ENCODE results near the gene ZNF652. TPM values are rescaled to one million over a fixed set of nuclear protein-coding genes. Genes with fewer than 3 reads are reported as not detected.
"Not testable (repeated sequence)": the region's sequence is repeated elsewhere in the genome, so short reads cannot be mapped to it uniquely, and the experiment has no call there.

Gene ZNF652
- polyA plus RNA-seq, 1 donor (not counting 4 experiments of a cell fraction or from before 2014, with no cell fraction given): 8.9 TPM

- Histone ChIP-seq H3K27me3 (ENCODE audit: control insufficient read depth, extremely low read depth, insufficient read depth, low read length) (no peaks in the 10 kb centered on the region), H3K9me3 (ENCODE audit: control insufficient read depth, low read depth, low read length) (no peaks in the 10 kb centered on the region), H3K4me2 (ENCODE audit: control insufficient read depth, extremely low read depth, insufficient read depth, low read depth, low read length) (peak overlapping the region; percentile 33), H4K20me1 (ENCODE audit: control insufficient read depth, extremely low read depth, insufficient read depth, low read length) (no peaks in the 10 kb centered on the region), H3K36me3 (ENCODE audit: control insufficient read depth in 2 of 2, extremely low read depth in 1 of 2, insufficient read depth in 2 of 2, low read length in 2 of 2) (no peaks in the 10 kb centered on the region), H3K79me2 (ENCODE audit: control insufficient read depth, insufficient read depth, low read length) (no peaks in the 10 kb centered on the region), H3K4me1 (ENCODE audit: control insufficient read depth, extremely low read depth, insufficient read depth, low read length) (peaks cover 12% of the 10 kb centered on the region), H2AFZ (ENCODE audit: control insufficient read depth, low read length) (peak overlapping the region; percentile 78), H3K27ac (ENCODE audit: control insufficient read depth, insufficient read depth, low read length) (no peak overlapping the region), H3K4me3 (ENCODE audit: control insufficient read depth in 2 of 3, extremely low read depth in 1 of 3, insufficient read depth in 2 of 3, low read depth in 1 of 3, low read length in 3 of 3) (no peak overlapping the region), H3K9ac (ENCODE audit: control insufficient read depth, extremely low read depth, insufficient read depth, low read length) (peak overlapping the region; percentile 22), H3K9me1 (ENCODE audit: control insufficient read depth, extremely low read depth, insufficient read depth, low read length) (no peaks in the 10 kb centered on the region)
- TF ChIP-seq CTCF (optimal IDR thresholded peaks at IDR 0.05 in 1 of 3, IDR thresholded peaks at IDR 0.05 in 1 of 3, conservative IDR thresholded peaks at IDR 0.05 in 1 of 3; ENCODE audit: extremely low read depth in 1 of 3, insufficient read depth in 2 of 3, low read length in 3 of 3) (no peak), EZH2 (IDR thresholded peaks at IDR 0.05; ENCODE audit: low read length) (no peak)
- dilution Hi-C loops (cut with MboI; ENCODE audit: extremely low pct_ligation_motif_present, low sequenced_read_pairs): no loop called here
- DNase-seq (ENCODE audit: low read depth, low spot score): no peak
- no peak for FAIRE-seq
Observed at GRCh38 chr17:49390548-49391324, 28.7 kb upstream of the ZNF652 start.

DNA sequence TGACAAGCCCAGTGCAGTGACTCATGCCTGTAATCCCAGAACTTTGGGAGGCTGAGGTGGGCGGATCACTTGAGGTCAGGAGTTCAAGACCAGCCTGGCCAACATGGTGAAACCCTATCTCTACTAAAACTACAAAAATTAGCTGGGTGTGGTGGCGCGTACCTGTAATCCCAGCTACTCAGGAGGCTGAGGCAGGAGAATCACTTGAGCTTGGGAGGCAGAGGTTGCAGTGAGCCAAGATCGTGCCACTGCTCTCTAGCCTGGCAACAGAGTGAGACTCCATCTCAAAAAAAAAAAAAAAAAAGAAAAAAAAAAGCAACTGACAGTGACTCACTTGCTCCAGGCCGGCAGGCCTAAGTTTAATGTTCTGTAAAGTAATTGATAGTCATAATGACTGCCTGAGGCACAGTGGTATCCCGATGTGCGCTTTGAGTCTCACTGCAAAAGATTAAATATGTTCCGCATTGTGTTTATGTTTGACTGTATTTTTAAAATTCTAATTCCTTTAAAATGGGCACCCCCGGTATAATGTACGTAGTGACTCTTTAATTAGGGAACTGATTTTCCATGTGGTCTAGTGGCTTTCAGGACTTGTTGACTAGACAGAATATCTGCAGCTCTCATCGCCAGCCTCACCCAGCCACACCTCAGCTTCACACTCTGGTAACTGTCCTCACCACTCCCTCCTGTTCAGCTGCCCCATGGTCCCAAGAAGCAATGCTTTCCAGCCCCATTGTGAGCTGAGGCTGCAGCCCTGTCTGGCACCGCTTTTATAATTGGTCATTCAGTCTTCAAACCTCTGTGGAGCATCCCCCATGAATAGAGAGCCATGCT is 27.7 kb upstream of the ZNF652 start:
- dilution Hi-C loops (cut with MboI; ENCODE audit: extremely low pct_ligation_motif_present, low sequenced_read_pairs); H3K27me3 ChIP-seq (ENCODE audit: control insufficient read depth, extremely low read depth, insufficient read depth, low read length); H3K79me2 ChIP-seq (ENCODE audit: control insufficient read depth, insufficient read depth, low read length); H3K9me1 ChIP-seq (ENCODE audit: control insufficient read depth, extremely low read depth, insufficient read depth, low read length); DNase-seq (ENCODE audit: low read depth, low spot score); H3K36me3 ChIP-seq (ENCODE audit: control insufficient read depth in 2 of 2, extremely low read depth in 1 of 2, insufficient read depth in 2 of 2, low read length in 2 of 2); FAIRE-seq; H3K4me3 ChIP-seq (ENCODE audit: control insufficient read depth in 2 of 3, extremely low read depth in 1 of 3, insufficient read depth in 2 of 3, low read depth in 1 of 3, low read length in 3 of 3); H4K20me1 ChIP-seq (ENCODE audit: control insufficient read depth, extremely low read depth, insufficient read depth, low read length); H3K9me3 ChIP-seq (ENCODE audit: control insufficient read depth, low read depth, low read length): not testable (repeated sequence)
- peak overlapping the region; percentile 22 for H3K9ac ChIP-seq (ENCODE audit: control insufficient read depth, extremely low read depth, insufficient read depth, low read length)
- H3K4me2 ChIP-seq (ENCODE audit: control insufficient read depth, extremely low read depth, insufficient read depth, low read depth, low read length): peak overlapping the region; percentile 33
- peak overlapping the region; percentile 78 for H2AFZ ChIP-seq (ENCODE audit: control insufficient read depth, low read length)
- peak overlapping the region; percentile 49 for H3K27ac ChIP-seq (ENCODE audit: control insufficient read depth, insufficient read depth, low read length)
- H3K4me1 ChIP-seq (ENCODE audit: control insufficient read depth, extremely low read depth, insufficient read depth, low read length): peaks cover 12% of the 10 kb centered on the region
